Measurements from ENCODE around the gene LRG1. TPM values are rescaled to one million over a fixed set of nuclear protein-coding genes. Genes with fewer than 3 reads are reported as not detected.

The LRG1 gene
- polyA plus RNA-seq, 1 of the 3 experiments (the other 2 are of a cell fraction) = 0.12 TPM

DNA sequence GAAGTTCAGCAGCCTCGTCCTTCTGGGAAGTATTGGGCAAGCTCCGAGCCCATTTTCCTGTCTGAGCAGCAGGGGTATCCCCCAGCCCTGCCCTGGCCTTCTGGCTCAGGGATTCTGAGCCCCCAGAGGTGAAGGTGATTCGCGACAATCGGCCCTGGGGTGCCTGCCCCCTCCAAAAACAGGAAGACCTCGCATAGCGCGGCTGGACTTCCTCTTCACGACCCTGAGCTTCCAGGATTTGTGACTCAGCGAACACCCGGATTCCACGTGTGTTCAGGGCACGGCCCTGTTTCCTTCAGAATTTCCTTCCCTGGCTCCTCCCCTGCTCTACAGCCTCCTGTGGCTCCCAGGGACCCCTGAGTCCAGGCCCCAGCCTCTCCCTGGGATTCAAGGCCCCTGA lies 19.7 kb upstream of the LRG1 start, which contains the start of gene SEMA6B (continued):
- TF ChIP-seq, protein P1, sequence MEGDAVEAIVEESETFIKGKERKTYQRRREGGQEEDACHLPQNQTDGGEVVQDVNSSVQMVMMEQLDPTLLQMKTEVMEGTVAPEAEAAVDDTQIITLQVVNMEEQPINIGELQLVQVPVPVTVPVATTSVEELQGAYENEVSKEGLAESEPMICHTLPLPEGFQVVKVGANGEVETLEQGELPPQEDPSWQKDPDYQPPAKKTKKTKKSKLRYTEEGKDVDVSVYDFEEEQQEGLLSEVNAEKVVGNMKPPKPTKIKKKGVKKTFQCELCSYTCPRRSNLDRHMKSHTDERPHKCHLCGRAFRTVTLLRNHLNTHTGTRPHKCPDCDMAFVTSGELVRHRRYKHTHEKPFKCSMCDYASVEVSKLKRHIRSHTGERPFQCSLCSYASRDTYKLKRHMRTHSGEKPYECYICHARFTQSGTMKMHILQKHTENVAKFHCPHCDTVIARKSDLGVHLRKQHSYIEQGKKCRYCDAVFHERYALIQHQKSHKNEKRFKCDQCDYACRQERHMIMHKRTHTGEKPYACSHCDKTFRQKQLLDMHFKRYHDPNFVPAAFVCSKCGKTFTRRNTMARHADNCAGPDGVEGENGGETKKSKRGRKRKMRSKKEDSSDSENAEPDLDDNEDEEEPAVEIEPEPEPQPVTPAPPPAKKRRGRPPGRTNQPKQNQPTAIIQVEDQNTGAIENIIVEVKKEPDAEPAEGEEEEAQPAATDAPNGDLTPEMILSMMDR (IDR thresholded peaks at IDR 0.05) = no peak
- TF ChIP-seq, protein P2, sequence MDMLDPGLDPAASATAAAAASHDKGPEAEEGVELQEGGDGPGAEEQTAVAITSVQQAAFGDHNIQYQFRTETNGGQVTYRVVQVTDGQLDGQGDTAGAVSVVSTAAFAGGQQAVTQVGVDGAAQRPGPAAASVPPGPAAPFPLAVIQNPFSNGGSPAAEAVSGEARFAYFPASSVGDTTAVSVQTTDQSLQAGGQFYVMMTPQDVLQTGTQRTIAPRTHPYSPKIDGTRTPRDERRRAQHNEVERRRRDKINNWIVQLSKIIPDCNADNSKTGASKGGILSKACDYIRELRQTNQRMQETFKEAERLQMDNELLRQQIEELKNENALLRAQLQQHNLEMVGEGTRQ (IDR thresholded peaks at IDR 0.05; ENCODE audit: borderline replicate concordance, low read depth, low read length) = no peak
- no peak for TF ChIP-seq TCF12 (IDR thresholded peaks at IDR 0.05)
- TF ChIP-seq MEF2A (IDR thresholded peaks at IDR 0.05; ENCODE audit: borderline replicate concordance, low read depth) = no peak
- no peak for TF ChIP-seq NRF1 (IDR thresholded peaks at IDR 0.05; ENCODE audit: low read depth, low read length)
- TF ChIP-seq RFX5 (IDR thresholded peaks at IDR 0.05; ENCODE audit: low read length) = no peak
- no peak for TF ChIP-seq GATA2 (CRISPR knock-in tag; IDR thresholded peaks at IDR 0.05)

DNA sequence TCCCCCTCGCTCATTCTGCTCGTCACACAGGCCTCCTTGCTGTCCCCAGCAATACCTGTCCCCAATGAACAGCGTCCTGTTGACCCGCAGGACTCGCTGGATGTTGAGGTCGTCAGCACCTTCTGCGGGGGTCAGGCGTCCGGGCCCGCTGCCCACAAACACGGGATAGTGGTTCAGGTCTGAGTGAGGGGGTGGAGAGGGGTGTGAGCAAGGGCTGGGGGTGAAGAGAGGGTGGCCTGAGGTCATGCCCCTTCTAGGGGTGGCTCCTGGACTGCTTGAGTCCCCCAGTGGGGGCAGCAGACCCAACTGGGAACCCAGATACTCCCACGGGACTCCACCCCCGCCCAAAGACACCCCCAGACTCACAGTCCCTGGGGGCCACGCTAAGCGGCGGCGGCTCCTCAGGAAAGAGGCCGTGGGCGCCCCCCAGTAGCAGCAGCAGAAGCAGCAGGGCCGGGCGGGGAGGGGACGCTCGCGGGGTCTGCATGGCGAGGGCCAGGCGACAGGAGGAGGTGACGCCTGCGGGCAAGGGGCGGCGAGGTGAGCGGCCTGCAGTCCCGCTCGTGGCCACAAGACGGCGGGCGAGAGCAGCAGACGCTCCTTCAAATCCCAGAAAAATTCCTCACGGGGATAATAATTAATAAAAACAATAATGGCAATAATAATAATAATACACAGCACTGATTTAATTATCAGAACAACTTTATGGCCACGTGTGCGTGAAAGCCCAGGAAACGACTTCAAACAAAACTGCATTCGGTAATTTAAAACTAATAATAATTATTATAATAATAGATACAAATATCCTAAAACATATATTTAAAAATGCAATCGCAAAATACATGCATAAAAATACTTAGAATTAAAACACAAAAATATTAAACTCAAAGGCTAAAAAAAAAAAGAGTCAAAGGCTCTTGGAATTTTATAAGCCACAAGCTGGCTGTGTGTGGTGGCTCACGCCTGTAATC lies 18.4 kb upstream of the LRG1 start:
- Histone ChIP-seq H3K79me2 (ENCODE audit: insufficient read depth) (no peaks in the 10 kb centered on the region), H3K36me3 (replicated peaks in 1 of 2; ENCODE audit: control insufficient read depth in 1 of 2, insufficient read depth in 2 of 2, low read length in 1 of 2) (no peaks in the 10 kb centered on the region), H3K4me3 (ENCODE audit: low read depth in 2 of 2, low read length in 1 of 2) (peak overlapping the region in 1 of 2 experiments; percentile 43; a peak in 1 of 4 replicates), H2AFZ (ENCODE audit: low read depth) (no peak overlapping the region), H3F3A (replicated peaks; ENCODE audit: insufficient read depth) (peaks cover 14% of the 10 kb centered on the region), H3K9ac (no peak overlapping the region), H3K4me2 (peak overlapping the region; percentile 60; the same call in 1 of the 2 replicates), H3K4me1 (ENCODE audit: control insufficient read depth in 1 of 2, insufficient read depth in 2 of 2, low read depth in 1 of 2, low read length in 1 of 2) (peaks cover 0 to 8% of the 10 kb centered on the region in 2 experiments; a peak in 1 of 4 replicates), H4K20me1 (ENCODE audit: insufficient read depth) (no peaks in the 10 kb centered on the region), H3K9me2 (no peaks in the 10 kb centered on the region), H3K9me3 (no peaks in the 10 kb centered on the region), H3K27me3 (ENCODE audit: insufficient read depth) (no peaks in the 10 kb centered on the region), H3K27ac (ENCODE audit: low read depth in 2 of 2, low read length in 1 of 2) (no peak overlapping the region)
- CTCF ChIA-PET = interaction anchor here (0.6 to 3.9 kb wide), 21 partner anchors 9 to 452 kb away, joined by 3 to 25 read pairs (median 5); partner anchors contain the start of gene PLIN5
- WGBS (ENCODE audit: low lambda C conversion rate) = 7% methylated on average over 31 of the region's 44 CpGs
- POLR2A ChIA-PET = no interaction called here
- DNase-seq = peak; percentile 83
- TF ChIP-seq GATA2 (CRISPR knock-in tag; IDR thresholded peaks at IDR 0.05) = no peak
- TF ChIP-seq SMC3 (IDR thresholded peaks at IDR 0.05; ENCODE audit: low read depth, low read length) = peak; percentile 47
- TF ChIP-seq CHD2 (IDR thresholded peaks at IDR 0.05; ENCODE audit: low read length, partially characterized antibody) = no peak
- TF ChIP-seq, protein P2 (IDR thresholded peaks at IDR 0.05; ENCODE audit: borderline replicate concordance, low read depth, low read length) = no peak
- no peak for TF ChIP-seq MXI1 (IDR thresholded peaks at IDR 0.05; ENCODE audit: low read depth, low read length)
- no peak for TF ChIP-seq JUND (IDR thresholded peaks at IDR 0.05)
- TF ChIP-seq TAF1 (IDR thresholded peaks at IDR 0.05; ENCODE audit: borderline replicate concordance, low read depth, low read length) = no peak
- TF ChIP-seq, protein P1 (IDR thresholded peaks at IDR 0.05) = peak; percentile 88
- TF ChIP-seq RAD21 (IDR thresholded peaks at IDR 0.05; ENCODE audit: low read length) = peak; percentile 57
- TF ChIP-seq, protein P3, sequence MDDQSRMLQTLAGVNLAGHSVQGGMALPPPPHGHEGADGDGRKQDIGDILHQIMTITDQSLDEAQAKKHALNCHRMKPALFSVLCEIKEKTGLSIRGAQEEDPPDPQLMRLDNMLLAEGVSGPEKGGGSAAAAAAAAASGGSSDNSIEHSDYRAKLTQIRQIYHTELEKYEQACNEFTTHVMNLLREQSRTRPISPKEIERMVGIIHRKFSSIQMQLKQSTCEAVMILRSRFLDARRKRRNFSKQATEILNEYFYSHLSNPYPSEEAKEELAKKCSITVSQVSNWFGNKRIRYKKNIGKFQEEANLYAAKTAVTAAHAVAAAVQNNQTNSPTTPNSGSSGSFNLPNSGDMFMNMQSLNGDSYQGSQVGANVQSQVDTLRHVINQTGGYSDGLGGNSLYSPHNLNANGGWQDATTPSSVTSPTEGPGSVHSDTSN (IDR thresholded peaks at IDR 0.05) = no peak

Data from SK-N-SH (cell line).